Measurements from ENCODE around the gene UBE2E3.

- TF ChIP-seq CTCF (IDR thresholded peaks at IDR 0.05): no peak
- no peak for TF ChIP-seq POLR2A (IDR thresholded peaks at IDR 0.05)
Observed at GRCh38 chr2:181025004-181025403, 44.6 kb downstream of the UBE2E3 start.
